H1 (cell line): ENCODE results near the gene ATP9B. TPM values are rescaled to one million over a fixed set of nuclear protein-coding genes. Genes with fewer than 3 reads are reported as not detected.

Source experiments
- CTCF ChIA-PET: fragments of 300-600 bp; sonication (Branson Sonifier 250); formaldehyde crosslinking; loops from one replicate; lab custom pipeline; 2021; ENCODE audit not compliant: partially characterized antibody; lab: Charles Lee
- POLR2A ChIA-PET: fragments of 300-600 bp; sonication (Branson Sonifier 250); formaldehyde crosslinking; loops from one replicate; lab custom pipeline; 2021; ENCODE audit warnings: inconsistent platforms; ENCODE audit not compliant: partially characterized antibody; lab: Charles Lee
- DNase-seq, 2 experiments: peaks; one replicate each; pipeline versions ENCODE4 v3.0.0 to v3.0.0-alpha.2; 2010 to 2022; ENCODE audit warnings: low spot score in 2 of 2, low read depth in 1 of 2, mixed read lengths in 1 of 2
- FAIRE-seq: peaks from 2 replicates; lab custom pipeline; 2011; peaks lifted over from hg19 to GRCh38; lab: Jason Lieb, UNC
- H2AFZ ChIP-seq: 2 replicates; pipeline ENCODE4 v1.8.1; 2012; ENCODE audit warnings: low read length, inconsistent platforms
- H2AK5ac ChIP-seq: 2 replicates; pipeline ENCODE4 v1.6.1; 2013; ENCODE audit warnings: low read depth, low read length
- H2BK120ac ChIP-seq: replicated peaks from 2 replicates; pipeline ENCODE3; 2013; ENCODE audit warnings: low read depth, low read length, inconsistent platforms
- H2BK12ac ChIP-seq: 2 replicates; pipeline ENCODE4 v1.6.1; 2013; ENCODE audit warnings: low read depth, low read length
- H2BK15ac ChIP-seq: 2 replicates; pipeline ENCODE4 v1.6.1; 2013; ENCODE audit warnings: low read length
- H2BK20ac ChIP-seq: 2 replicates; pipeline ENCODE4 v1.6.1; 2013; ENCODE audit warnings: low read length
- H2BK5ac ChIP-seq: 2 replicates; pipeline ENCODE4 v1.6.1; 2013; ENCODE audit warnings: low read depth, low read length
- H3K14ac ChIP-seq: 2 replicates; pipeline ENCODE4 v1.6.1; 2013; ENCODE audit warnings: inconsistent platforms; ENCODE audit not compliant: insufficient read length
- H3K18ac ChIP-seq: 2 replicates; pipeline ENCODE4 v1.6.1; 2013; ENCODE audit warnings: low read length; ENCODE audit errors: extremely low read depth
- H3K23ac ChIP-seq: 2 replicates; pipeline ENCODE4 v1.6.1; 2013; ENCODE audit warnings: inconsistent platforms; ENCODE audit not compliant: insufficient read length
- H3K23me2 ChIP-seq: 2 replicates; pipeline ENCODE4 v1.6.1; 2013; ENCODE audit warnings: low read depth, low read length
- H3K27ac ChIP-seq: 2 replicates; pipeline ENCODE4 v1.6.1; 2011; ENCODE audit warnings: low read depth, low read length, inconsistent platforms
- H3K27me3 ChIP-seq, 4 experiments: replicated peaks in 1 of 4; 1 replicate in 1 of 4; 2 replicates in 3 of 4; pipeline versions ENCODE4 v1.6.1 to v1.8.1; 2011 to 2013; ENCODE audit warnings: low read length in 3 of 4, mild to moderate bottlenecking in 3 of 4, inconsistent platforms in 2 of 4, mixed read lengths in 2 of 4, moderate library complexity in 1 of 4; ENCODE audit not compliant: control insufficient read depth in 3 of 4, insufficient read depth in 3 of 4; ENCODE audit errors: extremely low read depth in 1 of 4
- H3K36me3 ChIP-seq, 4 experiments: 2 replicates each; pipeline versions ENCODE4 v1.6.1 to v1.8.1; 2011 to 2013; ENCODE audit warnings: mild to moderate bottlenecking in 4 of 4, low read length in 3 of 4, moderate library complexity in 2 of 4, control low read depth in 1 of 4, inconsistent platforms in 1 of 4; ENCODE audit not compliant: insufficient read depth in 4 of 4, control insufficient read depth in 2 of 4
- H3K4ac ChIP-seq: replicated peaks from 2 replicates; pipeline ENCODE3; 2013; ENCODE audit warnings: low read length, low read depth, mixed read lengths, inconsistent platforms; ENCODE audit not compliant: insufficient read length
- H3K4me1 ChIP-seq, 4 experiments: replicated peaks in 1 of 4; 1 replicate in 1 of 4; 2 replicates in 3 of 4; pipeline versions ENCODE4 v1.6.1 to v1.8.1; 2011 to 2013; ENCODE audit warnings: low read length in 3 of 4, inconsistent platforms in 2 of 4, mixed read lengths in 1 of 4; ENCODE audit not compliant: insufficient read depth in 4 of 4, control insufficient read depth in 3 of 4
- H3K4me2 ChIP-seq, 2 experiments: 2 replicates each; pipeline versions ENCODE4 v1.6.1 to v1.8.1; 2011 to 2013; ENCODE audit warnings: low read depth in 2 of 2, low read length in 2 of 2, control low read depth in 1 of 2, inconsistent platforms in 1 of 2, mild to moderate bottlenecking in 1 of 2; ENCODE audit not compliant: insufficient read depth in 1 of 2
- H3K4me3 ChIP-seq, 4 experiments: fragments of 200-600, 300-600 bp in 1 of 4; sonication (generic), shearing (Covaris generic), sonication (Bioruptor Twin) in 1 of 4; 2 replicates each; pipeline versions ENCODE4 v1.5.1 to v1.8.1; 2011 to 2016; ENCODE audit warnings: low read length in 4 of 4, low read depth in 3 of 4, control low read depth in 2 of 4, inconsistent platforms in 2 of 4, mild to moderate bottlenecking in 2 of 4, mixed read lengths in 1 of 4, moderate library complexity in 1 of 4; ENCODE audit not compliant: insufficient read depth in 2 of 4; ENCODE audit errors: extremely low read depth in 1 of 4
- H3K56ac ChIP-seq: replicated peaks from 2 replicates; pipeline ENCODE3; 2013; ENCODE audit warnings: low read depth, mild to moderate bottlenecking, mixed read lengths, low read length, inconsistent platforms; ENCODE audit not compliant: insufficient read length
- H3K79me1 ChIP-seq: 2 replicates; pipeline ENCODE4 v1.6.1; 2013; ENCODE audit warnings: low read depth, low read length, control low read depth
- H3K79me2 ChIP-seq, 2 experiments: 2 replicates each; pipeline versions ENCODE4 v1.6.1 to v1.8.1; 2012 to 2013; ENCODE audit warnings: low read length in 2 of 2, mild to moderate bottlenecking in 2 of 2, inconsistent platforms in 1 of 2; ENCODE audit not compliant: insufficient read depth in 2 of 2, control insufficient read depth in 1 of 2
- H3K9ac ChIP-seq, 4 experiments: replicated peaks in 1 of 4; 1 replicate in 1 of 4; 2 replicates in 3 of 4; pipeline versions ENCODE4 v1.6.1 to v1.8.1; 2011 to 2013; ENCODE audit warnings: low read depth in 3 of 4, low read length in 3 of 4, control low read depth in 2 of 4, mild to moderate bottlenecking in 2 of 4, moderate library complexity in 2 of 4, inconsistent platforms in 1 of 4; ENCODE audit errors: extremely low read depth in 1 of 4
- H3K9me3 ChIP-seq, 2 experiments: 2 replicates each; pipeline versions ENCODE4 v1.6.1 to v1.8.1; 2012 to 2013; ENCODE audit warnings: mild to moderate bottlenecking in 2 of 2, moderate library complexity in 2 of 2, control low read depth in 1 of 2, inconsistent platforms in 1 of 2, low read depth in 1 of 2, low read length in 1 of 2, mixed read lengths in 1 of 2; ENCODE audit not compliant: insufficient read depth in 2 of 2
- H4K20me1 ChIP-seq, 2 experiments: replicated peaks in 1 of 2; 2 replicates each; pipeline versions ENCODE3 to v1.8.1; 2011 to 2013; ENCODE audit warnings: inconsistent platforms in 2 of 2, low read length in 2 of 2, mild to moderate bottlenecking in 1 of 2; ENCODE audit not compliant: insufficient read depth in 2 of 2, control insufficient read depth in 1 of 2
- H4K5ac ChIP-seq: 2 replicates; pipeline ENCODE4 v1.6.1; 2013; ENCODE audit warnings: low read length, low read depth, mixed read lengths, inconsistent platforms; ENCODE audit not compliant: insufficient read length
- H4K8ac ChIP-seq: 2 replicates; pipeline ENCODE4 v1.8.0; 2013; ENCODE audit warnings: mild to moderate bottlenecking, moderate library complexity, low read length, inconsistent platforms; ENCODE audit not compliant: insufficient read depth; ENCODE audit errors: extremely low read depth
- H4K91ac ChIP-seq: replicated peaks from 2 replicates; pipeline ENCODE3; 2013; ENCODE audit warnings: low read length, mixed read lengths, inconsistent platforms; ENCODE audit not compliant: insufficient read length
- CEBPB ChIP-seq: IDR thresholded peaks from 2 replicates; pipeline ENCODE4 v1.6.1; 2012; ENCODE audit warnings: low read depth, low read length
- POU5F1 ChIP-seq: IDR thresholded peaks from 2 replicates; pipeline ENCODE4 v1.6.1; 2011; ENCODE audit warnings: low read depth, mild to moderate bottlenecking, low read length, moderate library complexity
- SIRT6 ChIP-seq: IDR thresholded peaks from one replicate; pipeline ENCODE4 v1.7.1; 2012; ENCODE audit warnings: low read length, inconsistent platforms
- WGBS, 2 experiments: shearing (Covaris generic) in 1 of 2; methylation state at CpG; one replicate each; pipeline versions ENCODE4 v1.1.6 to v1.1.7; 2013 to 2015; ENCODE audit warnings: low lambda C conversion rate in 2 of 2, mixed read lengths in 2 of 2, inconsistent platforms in 1 of 2, low coverage in 1 of 2, missing lambda C conversion rate in 1 of 2; ENCODE audit not compliant: insufficient replicate concordance in 2 of 2, insufficient coverage in 1 of 2, insufficient read length in 1 of 2; ENCODE audit errors: extremely low coverage in 1 of 2, missing lambda C conversion rate in 1 of 2; 5-methylcytosine and 5-hydroxymethylcytosine counted together
- polyA plus RNA-seq, 7 experiments: library from polyadenylated mRNA; depleted of rRNA in 3 of 7; stranded (reverse) in 5 of 7; unstranded in 2 of 7; fragments of >200 nt in 5 of 7; fragments of 200-250 nt in 2 of 7; gene quantifications; 1 replicate in 5 of 7; 2 replicates in 1 of 7; 4 replicates in 1 of 7; pipeline versions ENCODE4 v1.2.1 to v1.2.3, GENCODE V29; 2011 to 2013; ENCODE audit warnings: missing spikeins in 2 of 7, mixed read lengths in 2 of 7
- total RNA-seq: library from RNA; stranded (reverse); fragmentation: NEBNext Ultra II Directional; extraction: Animal tissue kit (Norgen Biotek cat#: 25700); gene quantifications from 2 replicates; pipeline ENCODE4 v1.2.1, GENCODE V29; 2021

The ATP9B gene
- total and polyA plus RNA-seq, 2 of the 8 experiments (the other 6 are each of a cell fraction or from before 2014, with no cell fraction given), result 15.1 to 21.7 TPM

DNA sequence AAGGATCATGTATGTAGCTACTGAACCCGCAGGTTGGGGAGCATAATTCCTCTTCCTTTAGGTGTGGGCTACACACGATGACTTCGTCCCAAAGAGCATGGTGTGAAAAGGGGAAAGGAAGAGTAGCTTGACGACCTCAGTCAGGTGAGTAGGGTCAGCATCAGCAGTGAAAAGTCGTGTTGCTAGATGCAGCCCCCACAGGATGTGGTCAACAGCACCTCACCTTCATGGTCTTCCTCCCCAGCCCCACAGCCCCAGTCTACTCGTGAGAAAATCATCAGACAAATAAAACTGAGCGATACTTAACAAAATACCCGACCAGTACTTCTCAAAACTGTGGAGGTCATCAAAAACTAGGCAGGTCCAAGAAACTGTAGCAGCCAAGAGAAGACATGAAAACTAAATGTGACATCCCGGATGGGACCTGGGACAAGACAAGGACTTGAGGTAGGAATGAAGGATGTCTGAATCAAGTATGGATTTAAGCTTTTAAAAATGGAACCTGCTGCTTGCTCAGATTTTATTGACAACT lies 249.0 kb downstream of the ATP9B start:
- Histone ChIP-seq H2BK5ac (no peak overlapping the region), H3K56ac (no peak overlapping the region), H3K36me3 (no peaks in the 10 kb centered on the region), H3K27me3 (no peaks in the 10 kb centered on the region), H3K4me2 (no peak overlapping the region), H3K23me2 (no peaks in the 10 kb centered on the region), H3K18ac (no peak overlapping the region), H2AK5ac (no peak overlapping the region), H3K9ac (no peak overlapping the region), H2BK15ac (no peak overlapping the region), H3K4me1 (no peaks in the 10 kb centered on the region), H3K9me3 (no peaks in the 10 kb centered on the region), H2BK120ac (no peak overlapping the region), H3K79me1 (no peaks in the 10 kb centered on the region), H2BK12ac (no peak overlapping the region), H3K4me3 (no peak overlapping the region), H4K8ac (no peak overlapping the region), H2AFZ (no peak overlapping the region), H3K4ac (no peak overlapping the region), H2BK20ac (no peak overlapping the region), H3K23ac (no peak overlapping the region), H3K14ac (no peak overlapping the region), H3K27ac (no peak overlapping the region), H4K5ac (no peak overlapping the region), H3K79me2 (no peaks in the 10 kb centered on the region), H4K20me1 (no peaks in the 10 kb centered on the region), H4K91ac (no peak overlapping the region)
- ChIA-PET CTCF (no interaction called here), POLR2A (no interaction called here)
- 89% methylated on average over 9 of the region's 9 CpGs; no CpG with 5 or more reads in 1 of the 2 experiments for WGBS, 2 experiments
- no peak for FAIRE-seq
- DNase-seq, result no peak
- TF ChIP-seq CEBPB, result no peak
- TF ChIP-seq POU5F1, result no peak
- no peak for TF ChIP-seq SIRT6
